SK-N-SH treated with all-trans-retinoic acid at 6 μM for 48 hours (cell line): ENCODE measurements around the gene POLR1F.

Source experiments
- ATAC-seq: fragments of 200-7000 bp; cut with Tn5 transposase; 3 replicates; pipeline ENCODE4 v1.9.1; 2020; ENCODE audit warnings: mild to moderate bottlenecking, moderate library complexity
- ARNTL ChIP-seq: fragments of 450-650 bp; formaldehyde crosslinking; IDR thresholded peaks from 2 replicates; pipeline ENCODE4 v1.5.0; 2020; ENCODE audit warnings: low read depth, mild to moderate bottlenecking, moderate library complexity, borderline replicate concordance
- BACH2 ChIP-seq: fragments of 250-450 bp; sonication (Bioruptor Pico); IDR thresholded peaks from 2 replicates; pipeline ENCODE4 v1.9.0; 2021; ENCODE audit warnings: mild to moderate bottlenecking, borderline replicate concordance
- CSDC2 ChIP-seq: fragments of 250-450 bp; sonication (Bioruptor Pico); IDR thresholded peaks from 2 replicates; pipeline ENCODE4 v1.5.0; 2020; ENCODE audit warnings: mild to moderate bottlenecking, moderate library complexity
- CSRNP3 ChIP-seq: fragments of 250-450 bp; sonication (Bioruptor Pico); IDR thresholded peaks from 2 replicates; pipeline ENCODE4 v1.5.1; 2021; ENCODE audit warnings: mild to moderate bottlenecking, moderate library complexity
- ISL1 ChIP-seq: fragments of 250-450 bp; sonication (Bioruptor Pico); IDR thresholded peaks from 2 replicates; pipeline ENCODE4 v2.1.2; 2022; ENCODE audit warnings: mild to moderate bottlenecking, moderate library complexity
- OSR1 ChIP-seq: fragments of 250-450 bp; sonication (Bioruptor Pico); IDR thresholded peaks from 2 replicates; pipeline ENCODE4 v1.8.0; 2022; ENCODE audit warnings: moderate library complexity, mild to moderate bottlenecking, inconsistent platforms
- PATZ1 ChIP-seq: fragments of 250-450 bp; sonication (Bioruptor Pico); IDR thresholded peaks from 2 replicates; pipeline ENCODE4 v1.8.0; 2020; ENCODE audit warnings: mild to moderate bottlenecking, moderate library complexity, borderline replicate concordance
- POU6F1 ChIP-seq: fragments of 250-450 bp; sonication (Bioruptor Pico); IDR thresholded peaks from 2 replicates; pipeline ENCODE4 v1.8.0; 2021; ENCODE audit warnings: low read depth, mild to moderate bottlenecking, moderate library complexity, borderline replicate concordance
- PPARA ChIP-seq: fragments of 250-450 bp; sonication (Bioruptor Pico); IDR thresholded peaks from 2 replicates; pipeline ENCODE4 v1.5.0; 2020; ENCODE audit warnings: mild to moderate bottlenecking, borderline replicate concordance
- SNAI2 ChIP-seq: fragments of 250-450 bp; sonication (Bioruptor Pico); IDR thresholded peaks from 2 replicates; pipeline ENCODE4 v1.5.0; 2020; ENCODE audit warnings: mild to moderate bottlenecking, moderate library complexity
- TCF4 ChIP-seq: fragments of 250-450 bp; sonication (Bioruptor Pico); IDR thresholded peaks from 2 replicates; pipeline ENCODE4 v1.8.0; 2021; ENCODE audit warnings: mild to moderate bottlenecking, moderate library complexity, borderline replicate concordance
- TOX ChIP-seq: fragments of 250-450 bp; sonication (Bioruptor Pico); IDR thresholded peaks from 2 replicates; pipeline ENCODE4 v1.8.0; 2021; ENCODE audit warnings: mild to moderate bottlenecking, moderate library complexity, borderline replicate concordance
- TSHZ2 ChIP-seq: fragments of 250-450 bp; sonication (Bioruptor Pico); IDR thresholded peaks from 2 replicates; pipeline ENCODE4 v1.5.0; 2020; ENCODE audit warnings: mild to moderate bottlenecking, moderate library complexity
- ZC3H10 ChIP-seq: fragments of 250-450 bp; sonication (Bioruptor Pico); IDR thresholded peaks from 2 replicates; pipeline ENCODE4 v1.5.1; 2021; ENCODE audit warnings: mild to moderate bottlenecking, moderate library complexity
- ZFP3 ChIP-seq: fragments of 250-450 bp; sonication (Bioruptor Pico); IDR thresholded peaks from 2 replicates; pipeline ENCODE4 v1.5.0; 2020; ENCODE audit warnings: mild to moderate bottlenecking, moderate library complexity
- ZFP30 ChIP-seq: fragments of 450-650 bp; formaldehyde crosslinking; IDR thresholded peaks from 2 replicates; pipeline ENCODE4 v1.5.0; 2022; ENCODE audit warnings: mild to moderate bottlenecking, moderate library complexity
- ZNF565 ChIP-seq: fragments of 450-650 bp; formaldehyde crosslinking; conservative IDR thresholded peaks from 2 replicates; pipeline ENCODE4 v1.5.0; 2020; ENCODE audit warnings: low read depth, mild to moderate bottlenecking, moderate library complexity
- ZNF70 ChIP-seq: fragments of 450-650 bp; formaldehyde crosslinking; IDR thresholded peaks from 2 replicates; pipeline ENCODE4 v1.5.0; 2020; ENCODE audit warnings: mild to moderate bottlenecking, moderate library complexity
- ZNF8 ChIP-seq: fragments of 450-650 bp; formaldehyde crosslinking; IDR thresholded peaks from 2 replicates; pipeline ENCODE4 v1.5.0; 2020; ENCODE audit warnings: mild to moderate bottlenecking, moderate library complexity

Gene POLR1F

GRCh38 chr7:19749658-19750057 lies 40.8 kb upstream of the POLR1F start:
- TF ChIP-seq CSRNP3 (CRISPR knock-in tag) (no peak), ZC3H10 (CRISPR knock-in tag) (no peak), TSHZ2 (CRISPR knock-in tag) (no peak), SNAI2 (CRISPR knock-in tag) (no peak), ZNF565 (CRISPR knock-in tag) (no peak), POU6F1 (no peak), ARNTL (no peak), TOX (CRISPR knock-in tag) (no peak)
- no peak for ATAC-seq

- no peak for TF ChIP-seq BACH2
- TF ChIP-seq ZFP3 (CRISPR knock-in tag): no peak
- TF ChIP-seq CSDC2 (CRISPR knock-in tag): no peak
- no peak for TF ChIP-seq ZNF70 (CRISPR knock-in tag)
- no peak for TF ChIP-seq OSR1 (CRISPR knock-in tag)
- TF ChIP-seq ZNF8 (CRISPR knock-in tag): no peak
- no peak for TF ChIP-seq ZFP30 (CRISPR knock-in tag)
- no peak for TF ChIP-seq TCF4 (CRISPR knock-in tag)
- ATAC-seq: peak; percentile 77
These were observed 39.0 kb upstream of the POLR1F start for GRCh38 chr7:19747740-19748339.

GRCh38 chr7:19744075-19744474 lies 35.2 kb upstream of the POLR1F start:
- no peak for TF ChIP-seq PATZ1 (CRISPR knock-in tag)
- no peak for TF ChIP-seq OSR1 (CRISPR knock-in tag)
- no peak for TF ChIP-seq ISL1 (CRISPR knock-in tag)
- no peak for TF ChIP-seq CSRNP3 (CRISPR knock-in tag)
- no peak for TF ChIP-seq ZNF565 (CRISPR knock-in tag)
- no peak for TF ChIP-seq ARNTL
- no peak for TF ChIP-seq TOX (CRISPR knock-in tag)
- no peak for TF ChIP-seq PPARA (CRISPR knock-in tag)
- TF ChIP-seq TSHZ2 (CRISPR knock-in tag): no peak
- ATAC-seq: no peak
